Stimulated activated effector memory CD8-positive, alpha-beta T cell treated with anti-CD3 and anti-CD28 coated beads, Interleukin-12 subunit alpha, Interleukin-12 subunit beta, amount 100 ng/mL, for 72 hours (primary cell): ENCODE results near the gene RET.

Experiments used
- ATAC-seq: fragments of 150-1000 bp; cut with Tn5 transposase; 2 replicates; pipeline ENCODE4 v1.10.0; 2021
- DNase-seq, 2 donors: peaks; one replicate each; pipeline ENCODE4 v3.0.0; 2021 to 2022; ENCODE audit warnings: low spot score in 2 of 2
- H3K27ac Mint-ChIP-seq: one replicate; pipeline ENCODE4 v1.8.0; 2022; ENCODE audit warnings: mild to moderate bottlenecking, mixed read lengths
- H3K36me3 Mint-ChIP-seq: one replicate; pipeline ENCODE4 v1.8.0; 2022; ENCODE audit warnings: mild to moderate bottlenecking, mixed read lengths
- H3K4me1 Mint-ChIP-seq: one replicate; pipeline ENCODE4 v1.8.0; 2022; ENCODE audit warnings: mixed read lengths
- H3K4me3 Mint-ChIP-seq: one replicate; pipeline ENCODE4 v1.8.0; 2022; ENCODE audit warnings: mild to moderate bottlenecking, mixed read lengths
- H3K9me3 Mint-ChIP-seq: one replicate; pipeline ENCODE4 v1.8.0; 2022; ENCODE audit warnings: mixed read lengths

Gene RET

DNA sequence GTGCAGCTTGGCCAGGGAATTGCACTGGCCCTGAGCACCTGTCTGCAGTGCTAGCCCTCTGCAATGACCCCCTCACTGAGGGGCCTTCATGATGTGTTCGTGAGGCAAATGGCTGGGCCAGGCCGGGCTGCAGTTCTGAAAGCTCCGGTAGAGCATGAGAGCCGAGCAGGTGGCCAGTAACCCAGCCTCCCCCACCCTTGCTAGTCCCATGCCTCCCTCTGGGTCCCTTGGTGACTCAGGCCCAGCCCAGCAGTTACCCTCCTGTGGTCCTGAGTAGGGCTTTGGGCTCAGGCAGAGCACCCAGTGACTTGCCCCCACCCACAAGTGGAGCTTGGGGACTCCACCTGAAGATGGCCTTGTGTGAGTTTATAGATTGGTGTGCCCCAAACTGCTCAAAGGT, 45.2 kb downstream of the RET start:
- ATAC-seq (no peak), DNase-seq (no peak)
- peaks cover 42% of the 10 kb centered on the region for H3K4me1 Mint-ChIP-seq
- H3K27ac Mint-ChIP-seq = peak overlapping the region; percentile 89
- no peaks in the 10 kb centered on the region for H3K9me3 Mint-ChIP-seq
- peaks cover 12% of the 10 kb centered on the region for H3K36me3 Mint-ChIP-seq
- H3K4me3 Mint-ChIP-seq = peak overlapping the region; percentile 60

DNA sequence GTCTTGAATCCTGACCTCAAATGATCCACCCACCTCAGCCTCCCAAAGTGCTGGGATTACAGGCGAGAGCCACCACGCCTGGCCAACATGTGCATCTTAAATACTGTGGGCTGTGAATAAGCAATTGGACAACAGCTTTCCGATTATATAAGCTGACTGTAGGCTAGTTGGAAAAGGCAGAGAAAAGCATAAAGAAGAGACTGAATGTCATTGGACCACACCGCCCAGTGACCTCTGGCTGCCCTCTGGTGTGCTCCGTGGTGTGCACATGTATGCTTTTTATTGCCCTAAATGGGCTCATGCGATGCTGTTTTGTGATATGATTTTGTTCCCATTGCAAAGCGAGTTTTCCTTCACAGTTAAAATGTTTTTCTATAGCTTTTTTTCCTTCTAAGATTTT, 46.0 kb downstream of the RET start:
- DNase-seq (no peak), ATAC-seq (no peak)
- peaks cover 48% of the 10 kb centered on the region for H3K4me1 Mint-ChIP-seq
- H3K4me3 Mint-ChIP-seq = no peak overlapping the region
- peaks cover 12% of the 10 kb centered on the region for H3K36me3 Mint-ChIP-seq
- H3K9me3 Mint-ChIP-seq = no peaks in the 10 kb centered on the region
- no peak overlapping the region for H3K27ac Mint-ChIP-seq

GRCh38 chr10:43123361-43124093, 46.7 kb downstream of the RET start:
- Mint-ChIP-seq H3K36me3 (peaks cover 12% of the 10 kb centered on the region), H3K9me3 (no peaks in the 10 kb centered on the region), H3K27ac (peak overlapping the region; percentile 43), H3K4me3 (no peak overlapping the region), H3K4me1 (peaks cover 50% of the 10 kb centered on the region)
- DNase-seq (no peak), ATAC-seq (no peak)

- Mint-ChIP-seq H3K4me1 (peaks cover 50% of the 10 kb centered on the region), H3K4me3 (no peak overlapping the region), H3K9me3 (no peaks in the 10 kb centered on the region), H3K36me3 (peaks cover 12% of the 10 kb centered on the region), H3K27ac (peak overlapping the region; percentile 43)
- ATAC-seq = no peak
- no peak for DNase-seq
Observed at GRCh38 chr10:43124094-43124521, 47.2 kb downstream of the RET start.

DNA sequence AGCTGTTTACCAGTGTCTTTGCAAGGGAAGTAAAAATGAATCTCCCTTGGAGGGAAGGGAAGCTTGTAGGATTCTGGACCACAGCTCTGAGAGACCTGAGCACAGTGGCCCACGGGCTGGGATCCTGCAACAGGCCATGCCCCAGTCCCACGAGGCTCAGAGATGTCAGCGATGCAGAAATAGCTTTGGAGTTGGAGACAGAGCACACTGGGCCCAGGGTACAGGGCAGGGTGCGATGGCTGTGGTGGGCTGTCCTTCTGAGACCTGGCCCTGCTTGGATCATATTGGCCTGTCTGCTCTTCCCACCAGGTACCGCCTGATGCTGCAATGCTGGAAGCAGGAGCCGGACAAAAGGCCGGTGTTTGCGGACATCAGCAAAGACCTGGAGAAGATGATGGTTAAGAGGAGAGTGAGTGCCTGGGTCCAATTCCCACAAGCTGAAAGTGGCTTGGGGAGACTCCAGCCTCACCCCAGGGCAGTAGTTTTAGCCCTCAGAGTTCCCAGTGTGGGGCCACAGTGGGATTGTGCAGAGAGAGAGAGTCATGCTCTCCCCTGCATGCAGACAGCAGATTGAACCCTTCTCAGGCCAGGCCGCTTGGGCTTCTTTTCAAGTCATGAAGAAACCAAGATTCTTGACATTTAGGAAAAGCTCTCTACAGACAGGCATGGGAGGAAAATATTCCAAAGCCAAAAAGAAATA, 47.9 kb downstream of the RET start:
- Mint-ChIP-seq H3K9me3 (no peaks in the 10 kb centered on the region), H3K36me3 (peaks cover 12% of the 10 kb centered on the region), H3K4me1 (peaks cover 52% of the 10 kb centered on the region), H3K27ac (peak overlapping the region; percentile 43), H3K4me3 (no peak overlapping the region)
- no peak for ATAC-seq
- DNase-seq = no peak

DNA sequence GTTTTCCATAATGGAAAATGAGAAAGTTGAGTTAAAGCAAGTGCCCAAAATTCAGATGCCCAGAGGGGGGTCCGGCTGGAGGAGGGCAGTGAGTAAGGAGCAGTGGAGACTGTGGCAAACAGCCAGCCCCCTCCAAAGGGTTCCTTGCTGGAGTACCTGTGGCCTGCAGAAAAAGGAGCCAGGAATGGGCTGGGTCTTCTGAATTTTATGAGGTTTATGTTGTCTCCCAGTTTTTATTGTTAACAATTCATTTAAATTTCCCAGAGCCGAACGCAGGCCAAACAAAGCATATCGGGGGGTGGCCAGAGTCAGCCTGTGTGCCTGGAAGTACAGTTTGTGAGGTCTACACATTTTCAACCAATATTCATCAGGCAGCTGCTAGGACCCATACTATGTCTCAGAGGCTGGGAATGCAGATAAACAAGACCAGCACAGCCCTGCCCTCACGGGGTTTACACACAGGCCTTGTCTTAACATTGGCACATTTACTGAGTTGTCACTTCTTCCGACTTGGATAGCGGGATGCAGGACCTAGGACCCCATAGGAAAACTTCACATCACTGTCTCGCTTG, 48.5 kb downstream of the RET start:
- Mint-ChIP-seq H3K27ac (peak overlapping the region; percentile 43), H3K36me3 (peaks cover 10% of the 10 kb centered on the region)

DNA sequence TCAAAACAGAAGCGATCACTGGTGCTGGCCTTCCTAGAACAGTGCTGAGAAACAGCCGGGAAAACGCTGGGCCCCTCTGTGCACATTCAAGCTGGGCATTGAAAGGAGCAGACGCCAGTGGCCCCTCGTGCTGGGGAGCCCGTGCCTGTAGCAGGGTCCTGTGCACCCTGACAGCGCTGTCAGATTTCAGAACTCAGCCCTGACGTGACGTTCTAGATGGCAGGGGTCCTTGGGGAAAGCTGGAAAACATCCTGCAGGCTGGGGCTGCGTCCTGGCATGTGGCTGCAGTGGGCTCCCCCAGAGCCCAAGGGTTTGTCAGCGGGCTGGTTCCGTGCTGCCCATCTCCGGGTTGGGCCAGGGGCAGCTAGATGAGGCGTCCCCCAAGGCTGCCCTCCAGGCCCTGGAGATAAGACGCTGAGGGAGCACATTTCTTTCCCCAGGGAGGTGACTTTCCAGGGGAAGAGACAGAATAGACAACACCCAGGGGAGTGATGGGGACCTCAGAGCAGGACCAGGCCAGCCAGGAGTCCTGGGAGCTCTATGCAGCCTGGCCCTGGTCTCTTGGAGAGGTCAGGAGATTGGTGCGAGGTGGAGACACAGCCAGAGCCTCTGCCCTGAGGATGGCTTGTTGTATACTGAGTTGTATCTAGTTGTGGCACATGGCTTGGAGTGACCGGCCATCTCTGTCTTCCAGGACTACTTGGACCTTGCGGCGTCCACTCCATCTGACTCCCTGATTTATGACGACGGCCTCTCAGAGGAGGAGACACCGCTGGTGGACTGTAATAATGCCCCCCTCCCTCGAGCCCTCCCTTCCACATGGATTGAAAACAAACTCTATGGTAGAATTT, 49.2 kb downstream of the RET start:
- Mint-ChIP-seq H3K36me3 (peaks cover 5% of the 10 kb centered on the region), H3K4me3 (peak overlapping the region; percentile 28), H3K27ac (no peak overlapping the region), H3K9me3 (no peaks in the 10 kb centered on the region), H3K4me1 (peaks cover 39% of the 10 kb centered on the region)
- ATAC-seq (no peak), DNase-seq (no peak)

More for the DNA sequence above, 48.5 kb downstream of the RET start:
- H3K9me3 Mint-ChIP-seq = no peaks in the 10 kb centered on the region
- DNase-seq = no peak
- ATAC-seq = no peak
- peaks cover 47% of the 10 kb centered on the region for H3K4me1 Mint-ChIP-seq
- no peak overlapping the region for H3K4me3 Mint-ChIP-seq

DNA sequence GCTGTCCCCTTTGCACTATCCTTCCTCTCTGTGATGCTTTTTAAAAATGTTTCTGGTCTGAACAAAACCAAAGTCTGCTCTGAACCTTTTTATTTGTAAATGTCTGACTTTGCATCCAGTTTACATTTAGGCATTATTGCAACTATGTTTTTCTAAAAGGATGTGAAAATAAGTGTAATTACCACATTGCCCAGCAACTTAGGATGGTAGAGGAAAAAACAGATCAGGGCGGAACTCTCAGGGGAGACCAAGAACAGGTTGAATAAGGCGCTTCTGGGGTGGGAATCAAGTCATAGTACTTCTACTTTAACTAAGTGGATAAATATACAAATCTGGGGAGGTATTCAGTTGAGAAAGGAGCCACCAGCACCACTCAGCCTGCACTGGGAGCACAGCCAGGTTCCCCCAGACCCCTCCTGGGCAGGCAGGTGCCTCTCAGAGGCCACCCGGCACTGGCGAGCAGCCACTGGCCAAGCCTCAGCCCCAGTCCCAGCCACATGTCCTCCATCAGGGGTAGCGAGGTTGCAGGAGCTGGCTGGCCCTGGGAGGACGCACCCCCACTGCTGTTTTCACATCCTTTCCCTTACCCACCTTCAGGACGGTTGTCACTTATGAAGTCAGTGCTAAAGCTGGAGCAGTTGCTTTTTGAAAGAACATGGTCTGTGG, 50.0 kb downstream of the RET start:
- H3K4me3 Mint-ChIP-seq = peak overlapping the region; percentile 28
- DNase-seq = no peak
- H3K9me3 Mint-ChIP-seq = no peaks in the 10 kb centered on the region
- H3K36me3 Mint-ChIP-seq = peaks cover 3% of the 10 kb centered on the region
- no peak overlapping the region for H3K27ac Mint-ChIP-seq
- ATAC-seq = no peak
- H3K4me1 Mint-ChIP-seq = peaks cover 37% of the 10 kb centered on the region

DNA sequence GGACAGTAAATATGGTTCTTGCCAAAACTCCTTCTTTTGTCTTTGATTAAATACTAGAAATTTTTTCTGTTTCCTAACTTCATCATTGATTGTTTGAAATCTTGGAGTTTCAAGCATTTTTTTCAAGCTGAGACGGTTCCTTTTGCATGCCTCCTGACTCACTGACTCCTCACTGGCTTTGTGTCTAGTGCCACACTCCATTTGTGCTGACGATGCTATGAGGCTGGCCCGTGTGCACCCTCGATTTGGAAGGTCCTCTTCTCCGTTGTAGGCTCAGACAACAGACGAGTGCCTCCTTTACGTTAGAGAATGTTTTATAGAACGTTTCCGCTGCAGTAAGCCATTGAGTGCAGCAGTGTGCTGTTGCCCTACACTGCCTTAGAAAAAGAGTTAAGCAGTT, 50.6 kb downstream of the RET start:
- ATAC-seq = no peak
- Mint-ChIP-seq H3K4me1 (peaks cover 33% of the 10 kb centered on the region), H3K27ac (peak overlapping the region; percentile 96), H3K36me3 (no peaks in the 10 kb centered on the region), H3K4me3 (peak overlapping the region; percentile 28), H3K9me3 (no peaks in the 10 kb centered on the region)
- DNase-seq = no peak

GRCh38 chr10:43128331-43128730, 51.5 kb downstream of the RET start:
- peaks cover 38% of the 10 kb centered on the region for H3K4me1 Mint-ChIP-seq
- no peak for ATAC-seq
- DNase-seq = peak; percentile 1 to 40
- H3K9me3 Mint-ChIP-seq = no peaks in the 10 kb centered on the region
- H3K27ac Mint-ChIP-seq = peak overlapping the region; percentile 96
- peak overlapping the region; percentile 25 for H3K4me3 Mint-ChIP-seq
- no peaks in the 10 kb centered on the region for H3K36me3 Mint-ChIP-seq

GRCh38 chr10:43128958-43129706, 52.3 kb downstream of the RET start:
- peak overlapping the region; percentile 25 for H3K4me3 Mint-ChIP-seq

GRCh38 chr10:43130770-43131171, 53.9 kb downstream of the RET start:
- ATAC-seq = no peak
- no peaks in the 10 kb centered on the region for H3K9me3 Mint-ChIP-seq
- peak in 1 of 2 donors; percentile 44 for DNase-seq
- H3K27ac Mint-ChIP-seq = no peak overlapping the region
- H3K4me3 Mint-ChIP-seq = no peak overlapping the region
- H3K4me1 Mint-ChIP-seq = peaks cover 47% of the 10 kb centered on the region
- no peaks in the 10 kb centered on the region for H3K36me3 Mint-ChIP-seq

More at GRCh38 chr10:43128958-43129706, 52.3 kb downstream of the RET start:
- DNase-seq (peak; percentile 14 to 72), ATAC-seq (peak; percentile 93)
- no peaks in the 10 kb centered on the region for H3K36me3 Mint-ChIP-seq
- no peaks in the 10 kb centered on the region for H3K9me3 Mint-ChIP-seq
- H3K4me1 Mint-ChIP-seq = peaks cover 40% of the 10 kb centered on the region
- H3K27ac Mint-ChIP-seq = peak overlapping the region; percentile 96

DNA sequence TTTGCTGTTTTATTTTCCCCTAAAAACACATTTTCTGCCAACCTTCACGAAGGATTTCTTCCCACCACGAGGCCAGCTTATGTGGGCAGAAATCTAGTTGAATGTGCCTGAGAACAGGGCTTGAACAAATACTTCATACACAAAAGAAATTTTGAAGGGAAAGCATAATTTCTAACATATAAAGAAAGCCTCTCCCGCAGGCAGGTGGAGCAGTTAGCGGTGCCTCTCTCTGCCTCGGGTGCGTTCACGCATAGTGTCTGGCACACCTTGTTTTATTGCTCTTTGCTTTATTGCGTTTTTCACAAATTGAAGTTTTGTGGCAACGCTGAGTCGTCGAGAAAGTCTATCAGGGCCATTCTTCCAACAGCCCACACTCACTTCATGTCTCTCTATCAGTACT, 54.4 kb downstream of the RET start:
- H3K36me3 Mint-ChIP-seq = peaks cover 2% of the 10 kb centered on the region
- peaks cover 52% of the 10 kb centered on the region for H3K4me1 Mint-ChIP-seq
- DNase-seq (no peak), ATAC-seq (no peak)
- H3K27ac Mint-ChIP-seq = no peak overlapping the region
- no peak overlapping the region for H3K4me3 Mint-ChIP-seq
- H3K9me3 Mint-ChIP-seq = no peaks in the 10 kb centered on the region

- H3K9me3 Mint-ChIP-seq = no peaks in the 10 kb centered on the region
Observed at GRCh38 chr10:43131906-43132305, 55.0 kb downstream of the RET start.

More at GRCh38 chr10:43131906-43132305, 55.0 kb downstream of the RET start:
- no peak overlapping the region for H3K4me3 Mint-ChIP-seq
- DNase-seq = peak; percentile 0 to 46
- no peak overlapping the region for H3K27ac Mint-ChIP-seq
- peaks cover 51% of the 10 kb centered on the region for H3K4me1 Mint-ChIP-seq
- ATAC-seq = no peak
- H3K36me3 Mint-ChIP-seq = peaks cover 8% of the 10 kb centered on the region
